22Rv1 (cell line): ENCODE measurements around the gene GSTO2.

Experiments
- H3K27ac ChIP-seq: fragments of 450-650 bp; 2 replicates; pipeline ENCODE4 v1.5.1; 2017
- CTCF ChIP-seq: fragments of 450-650 bp; IDR thresholded peaks from 2 replicates; pipeline ENCODE4 v1.5.1; 2017; ENCODE audit warnings: mild to moderate bottlenecking
- ZFX ChIP-seq: fragments of 450-650 bp; IDR thresholded peaks from 2 replicates; pipeline ENCODE4 v1.6.1; 2017; ENCODE audit warnings: antibody characterized with exemption, borderline replicate concordance

Gene GSTO2

GRCh38 chr10:104296687-104297436, 27.9 kb downstream of the GSTO2 start:
- no peak for TF ChIP-seq ZFX
- TF ChIP-seq CTCF, result no peak
- H3K27ac ChIP-seq, result no peak overlapping the region

- no peak overlapping the region for H3K27ac ChIP-seq
- no peak for TF ChIP-seq ZFX
- TF ChIP-seq CTCF, result peak; percentile 74
Observed at GRCh38 chr10:104297697-104298660, 29.0 kb downstream of the GSTO2 start.

GRCh38 chr10:104299031-104299904, 30.3 kb downstream of the GSTO2 start:
- H3K27ac ChIP-seq, result no peak overlapping the region
- TF ChIP-seq ZFX (no peak), CTCF (no peak)

- no peak for TF ChIP-seq ZFX
- TF ChIP-seq CTCF, result no peak
- no peak overlapping the region for H3K27ac ChIP-seq
Observed at GRCh38 chr10:104300002-104300735, 31.2 kb downstream of the GSTO2 start.

- no peak for TF ChIP-seq CTCF
- TF ChIP-seq ZFX, result no peak
Observed at GRCh38 chr10:104300736-104301292, 31.8 kb downstream of the GSTO2 start.

GRCh38 chr10:104301907-104302690, 33.1 kb downstream of the GSTO2 start:
- H3K27ac ChIP-seq, result no peak overlapping the region
- no peak for TF ChIP-seq ZFX
- no peak for TF ChIP-seq CTCF

More at GRCh38 chr10:104300736-104301292, 31.8 kb downstream of the GSTO2 start:
- H3K27ac ChIP-seq, result no peak overlapping the region
